Activated effector memory CD4-positive, alpha-beta T cell treated with Interleukin-2 at 50 U/mL for 16 hours (primary cell): ENCODE data around the gene HDAC4.

Experiments
- DNase-seq: peaks from one replicate; pipeline ENCODE4 v3.0.0-alpha.2; 2020

The HDAC4 gene

GRCh38 chr2:239109928-239110545 lies 290.8 kb downstream of the HDAC4 start:
- no peak for DNase-seq

GRCh38 chr2:239109041-239109927 lies 291.5 kb downstream of the HDAC4 start:
- DNase-seq = no peak

DNA sequence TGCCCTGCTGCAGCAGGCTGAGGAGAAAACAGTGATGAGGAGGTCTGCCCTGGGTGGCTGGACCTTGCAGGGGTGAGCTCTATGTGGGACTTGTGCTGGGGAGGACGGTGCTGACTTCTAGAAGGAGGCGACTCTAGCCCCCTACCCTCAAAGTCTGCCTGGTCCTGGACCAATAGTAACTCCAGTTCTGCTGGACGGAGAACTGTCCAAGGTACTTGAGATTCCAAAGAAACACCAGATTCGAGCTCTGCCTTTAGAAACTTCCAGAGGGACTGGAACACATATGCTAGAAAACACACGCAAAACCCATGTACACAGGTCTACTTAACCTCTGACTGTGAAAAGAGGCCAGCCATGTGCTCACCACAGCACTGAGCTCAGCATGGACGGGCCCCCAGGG lies 292.4 kb downstream of the HDAC4 start:
- no peak for DNase-seq

DNA sequence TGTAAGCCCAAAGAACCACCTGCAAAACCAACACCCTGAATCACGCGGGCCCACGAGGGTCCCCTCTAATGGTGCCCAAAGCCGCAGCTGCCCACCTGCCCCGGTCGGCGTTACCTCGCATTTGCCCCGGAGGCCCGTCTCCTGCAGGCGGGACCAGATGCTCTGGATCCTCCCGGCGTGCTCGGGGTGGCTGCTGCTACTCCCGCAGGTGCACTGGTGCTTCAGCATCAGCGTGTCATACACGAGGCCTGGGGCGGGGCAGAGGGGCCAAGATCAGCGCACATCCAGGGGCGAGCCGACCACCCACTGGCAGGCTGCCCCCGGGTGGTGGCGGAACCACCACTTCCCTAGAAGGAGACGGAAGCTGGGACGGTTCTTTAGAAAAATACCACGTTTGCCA lies 292.9 kb downstream of the HDAC4 start:
- DNase-seq = no peak

GRCh38 chr2:239106966-239107365 lies 293.9 kb downstream of the HDAC4 start:
- no peak for DNase-seq

DNA sequence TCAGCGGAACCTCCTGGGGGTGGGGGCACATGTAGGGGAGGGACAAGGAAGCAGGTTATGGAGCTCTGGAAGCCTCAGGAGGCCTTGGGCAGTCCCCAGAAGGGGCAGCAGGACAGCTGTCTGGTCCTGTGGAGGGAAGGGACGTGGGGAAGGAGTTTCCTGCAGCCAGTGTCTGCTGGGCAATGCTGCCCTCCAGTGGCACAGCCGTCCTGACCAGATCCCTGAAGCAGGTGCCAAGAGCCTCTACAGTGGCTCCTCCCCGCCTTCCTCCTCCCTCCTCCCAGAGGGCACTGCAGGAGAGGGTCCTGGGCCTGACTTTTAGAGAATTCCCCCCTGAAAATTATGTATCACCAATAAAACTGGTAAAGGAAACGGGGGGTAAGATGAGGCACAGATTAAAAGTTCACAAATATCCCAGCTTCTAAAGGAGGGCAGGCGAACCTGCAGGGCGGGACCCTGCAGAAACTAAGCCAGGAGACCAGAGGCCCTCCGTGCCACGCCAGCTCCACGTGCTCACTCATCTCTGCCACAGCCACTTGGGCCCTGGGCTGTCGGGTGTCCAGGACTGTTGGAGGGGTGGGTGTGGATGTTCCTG lies 294.4 kb downstream of the HDAC4 start:
- no peak for DNase-seq

DNA sequence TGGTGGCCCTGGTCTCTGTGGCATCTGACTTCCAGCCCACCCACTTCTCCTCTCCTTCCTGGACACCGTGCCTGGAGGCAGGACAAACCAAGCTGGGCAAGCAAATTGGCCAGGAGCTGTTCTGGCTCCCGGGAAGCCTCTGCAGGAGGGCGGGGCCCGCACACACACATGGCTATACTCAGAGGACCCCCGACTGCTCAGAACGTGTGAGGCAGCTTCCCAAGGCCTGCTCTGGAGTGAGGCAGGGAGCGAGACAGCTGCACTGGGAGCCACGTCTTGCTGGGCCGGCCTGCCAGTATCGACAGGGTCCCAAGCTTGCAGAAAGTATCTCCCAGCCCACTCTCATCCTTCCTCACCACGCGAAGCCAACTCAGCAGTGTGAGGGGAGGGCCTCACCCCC lies 295.6 kb downstream of the HDAC4 start:
- DNase-seq = no peak

DNA sequence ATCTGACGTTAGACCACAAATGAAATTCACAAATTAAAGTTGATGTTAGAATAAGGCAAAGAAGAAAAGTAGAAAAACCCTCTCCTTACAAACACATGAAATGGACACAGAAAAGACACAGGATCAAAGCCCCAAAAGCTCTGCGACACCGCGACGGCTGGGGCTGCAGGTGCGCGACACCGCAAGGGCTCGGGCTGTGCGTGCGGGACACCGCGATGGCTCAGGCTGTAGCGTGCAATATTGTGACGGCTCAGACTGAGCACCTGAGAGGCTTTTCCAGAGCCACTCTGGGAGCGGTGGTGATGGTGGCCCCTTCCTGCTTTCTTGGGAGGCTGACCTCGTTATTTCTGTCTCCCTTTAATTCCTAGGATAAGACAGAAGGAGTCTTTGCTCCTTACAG lies 296.0 kb downstream of the HDAC4 start:
- DNase-seq = no peak

DNA sequence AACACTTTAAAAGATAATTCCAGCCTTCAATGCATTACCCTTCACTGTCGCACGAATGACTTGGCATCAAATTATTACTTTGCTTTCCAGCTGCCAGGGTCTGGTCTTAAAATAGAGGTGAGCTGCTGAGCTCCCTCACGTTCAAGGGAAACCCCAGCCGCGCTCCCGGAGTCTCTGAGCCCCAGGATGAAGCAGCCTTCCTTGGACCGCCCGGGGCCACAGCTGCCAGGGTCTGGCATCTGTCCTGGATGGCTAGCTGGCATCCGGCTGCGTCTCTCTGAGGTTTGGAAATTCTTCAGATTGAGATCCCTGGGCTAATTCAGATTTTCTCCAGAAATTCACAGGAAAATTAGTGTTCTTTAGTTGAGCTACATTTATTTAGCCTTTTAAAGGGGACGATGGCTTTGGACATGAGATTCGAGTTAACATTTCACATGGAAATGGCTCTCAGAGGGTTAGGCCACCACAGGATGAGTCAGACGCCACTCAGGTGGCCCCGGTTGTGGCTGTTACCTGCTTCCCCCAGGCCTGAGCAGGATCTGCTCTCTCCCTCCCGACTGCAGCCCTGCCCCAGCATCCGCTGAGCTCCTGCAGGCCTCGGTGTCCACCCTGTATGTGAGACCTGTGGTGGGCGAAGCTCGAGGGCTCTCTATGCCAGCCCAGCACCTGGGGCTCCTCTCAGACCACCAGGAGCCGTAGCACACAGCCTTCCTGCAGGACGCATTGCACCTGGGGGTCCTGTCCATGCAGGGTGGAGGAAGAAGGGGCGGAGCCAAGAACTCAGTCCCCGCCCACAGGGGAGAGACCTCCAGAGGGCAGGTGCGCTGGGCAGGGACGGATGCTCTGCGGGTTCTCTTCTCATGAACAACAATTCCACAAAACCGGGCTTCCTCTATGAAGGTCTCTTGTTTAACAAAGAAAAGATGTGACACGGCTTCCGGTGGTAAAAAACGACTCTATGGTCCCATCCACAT lies 297.4 kb downstream of the HDAC4 start:
- DNase-seq = no peak

DNA sequence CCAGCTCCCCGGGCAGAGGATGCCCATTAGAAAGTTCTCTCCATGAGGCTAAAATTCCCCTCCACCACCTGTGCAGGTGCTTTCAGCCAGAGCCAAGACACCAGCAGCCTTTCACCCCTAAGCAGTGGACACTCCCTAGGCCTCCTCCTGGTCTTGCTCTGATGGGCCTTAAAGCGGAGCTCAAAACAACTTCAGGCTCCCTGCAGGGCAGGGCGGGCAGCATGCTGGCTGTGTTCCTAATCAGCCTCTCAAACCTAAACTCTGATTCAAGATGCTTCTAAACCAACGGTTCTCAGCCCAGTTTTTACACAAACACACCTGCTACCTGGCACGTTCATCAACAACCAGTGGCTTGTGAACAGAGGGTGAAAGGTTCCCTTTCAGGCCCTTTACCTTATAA lies 298.6 kb downstream of the HDAC4 start:
- DNase-seq = no peak

GRCh38 chr2:239101807-239102206 lies 299.0 kb downstream of the HDAC4 start:
- DNase-seq = no peak

DNA sequence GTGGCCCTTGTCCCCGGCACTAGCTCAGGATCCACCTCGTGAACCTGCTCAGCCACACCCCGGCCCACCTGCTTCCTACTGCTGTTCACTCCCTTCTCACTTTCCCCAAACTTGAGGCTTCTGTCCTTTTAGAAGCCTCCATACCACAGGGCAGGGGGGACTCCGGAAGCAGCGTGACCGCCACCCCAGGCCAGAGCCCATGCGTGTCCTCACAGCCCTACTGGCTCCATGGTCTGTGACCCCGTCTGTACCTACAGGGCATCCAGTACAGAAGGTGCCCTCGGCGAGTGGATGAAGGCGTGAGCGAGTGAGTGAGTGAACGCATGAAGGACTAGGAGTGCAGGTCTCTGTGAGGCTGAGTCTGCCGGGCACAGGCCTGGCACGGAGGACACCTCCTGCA lies 299.7 kb downstream of the HDAC4 start:
- DNase-seq = no peak

- no peak for DNase-seq
Measured at GRCh38 chr2:239099474-239099873, 301.3 kb downstream of the HDAC4 start.

DNA sequence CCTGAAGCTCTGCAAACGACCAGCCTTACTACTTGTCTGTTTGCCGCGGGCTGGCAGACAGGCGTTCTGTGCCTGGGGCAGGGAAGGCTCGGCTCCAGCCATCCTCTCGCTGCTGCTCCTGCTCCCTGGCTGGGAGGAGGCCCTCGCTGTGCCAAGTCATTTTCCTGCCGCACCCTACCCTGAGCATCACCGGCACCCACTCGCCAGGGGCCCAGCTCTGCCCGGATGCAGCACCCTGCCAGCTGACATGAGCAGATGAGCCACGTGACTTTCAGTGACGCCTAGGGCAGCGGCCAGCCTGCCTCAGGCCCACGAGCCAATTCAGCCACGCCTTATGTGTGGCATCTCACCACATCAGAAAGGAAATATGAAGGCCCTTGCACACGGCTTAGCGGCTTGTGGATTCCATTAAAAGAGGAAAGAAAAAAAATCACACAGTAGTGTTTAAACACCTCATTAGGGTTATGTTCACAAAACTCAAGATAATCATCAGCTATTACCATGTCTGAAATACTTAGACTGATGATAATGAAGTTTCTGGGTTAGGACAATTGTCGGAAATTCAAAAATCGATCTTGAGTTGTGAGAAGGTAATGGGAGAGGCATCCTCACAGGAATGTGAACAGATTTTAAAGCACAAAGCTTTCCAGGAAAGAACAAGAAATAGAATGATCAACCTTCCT lies 302.4 kb downstream of the HDAC4 start:
- no peak for DNase-seq

- DNase-seq = no peak
Measured at GRCh38 chr2:239097428-239097696, 303.5 kb downstream of the HDAC4 start.

DNA sequence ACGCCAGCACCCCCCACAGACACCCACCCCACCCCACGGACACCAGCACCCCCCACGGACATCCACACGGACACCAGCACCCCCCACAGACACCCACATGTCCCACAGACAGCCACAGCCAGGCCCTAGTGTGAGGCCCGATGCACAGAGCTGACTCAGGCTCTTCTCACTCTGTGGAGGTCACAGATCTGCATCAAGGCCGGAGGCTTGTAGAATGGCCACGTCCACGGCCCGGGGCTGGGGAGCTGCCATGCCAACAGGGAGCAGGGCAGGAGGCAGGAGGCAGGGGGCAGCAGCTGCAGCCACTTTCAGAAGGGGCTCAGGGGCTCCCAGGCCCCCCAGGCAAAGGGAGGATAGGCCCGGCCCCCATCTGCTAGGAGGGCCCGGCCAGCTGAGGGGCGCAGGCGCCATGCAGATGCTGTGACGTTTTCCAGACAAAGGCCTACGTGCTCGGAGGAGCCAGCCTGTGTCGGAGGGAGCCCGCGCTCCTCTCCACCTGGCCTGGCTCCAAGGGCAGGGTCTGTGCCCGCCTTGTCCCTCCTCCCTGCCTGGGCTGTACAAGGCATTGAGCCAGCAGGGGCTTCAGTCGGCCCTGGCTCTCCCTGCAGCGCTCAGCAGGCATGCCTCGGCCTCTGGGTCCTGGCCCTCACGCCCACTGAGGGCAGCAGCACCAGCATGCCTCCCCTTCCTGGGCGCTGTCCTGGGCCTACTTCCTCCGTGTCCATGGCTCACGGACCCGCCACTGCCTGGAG lies 304.0 kb downstream of the HDAC4 start:
- no peak for DNase-seq

- no peak for DNase-seq
Measured at GRCh38 chr2:239095460-239096081, 305.2 kb downstream of the HDAC4 start.

DNA sequence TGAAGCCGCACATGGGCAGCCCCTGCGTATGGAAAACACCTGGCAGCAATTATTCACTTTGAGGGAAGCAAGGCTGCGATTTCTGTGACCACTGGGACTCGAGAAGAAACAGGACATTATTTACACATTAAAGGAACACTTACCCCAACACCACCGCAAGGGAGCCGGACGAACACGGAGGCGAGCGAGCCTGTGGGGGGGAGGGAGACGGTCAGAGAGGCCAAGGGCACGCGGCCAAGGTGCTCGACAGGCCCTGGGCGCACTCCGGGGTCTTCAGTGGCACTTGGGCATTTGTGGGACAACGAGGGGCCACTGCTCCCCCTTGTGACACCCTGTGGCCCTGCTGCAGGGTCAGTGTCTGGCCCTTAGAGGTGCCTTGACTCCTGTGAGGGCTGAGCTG lies 306.0 kb downstream of the HDAC4 start:
- no peak for DNase-seq

DNA sequence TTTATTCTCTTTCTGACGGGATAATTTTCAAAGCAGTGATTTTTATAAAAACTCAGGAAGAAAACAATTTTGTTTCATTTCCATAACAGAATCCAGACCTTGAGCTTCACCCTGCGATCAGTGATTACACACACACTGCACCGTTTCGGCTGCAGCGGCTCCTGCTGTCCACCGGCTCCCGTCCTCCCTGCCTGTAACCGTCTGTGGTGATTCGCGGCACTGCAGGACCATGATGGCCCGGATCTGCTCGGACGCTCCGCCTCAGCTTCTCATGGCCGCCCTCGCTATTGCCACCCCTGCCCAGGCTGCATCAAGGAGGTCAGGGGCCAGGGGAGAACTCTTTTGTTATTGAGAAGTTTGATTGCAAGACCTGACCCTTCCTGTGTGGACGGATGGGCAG lies 306.9 kb downstream of the HDAC4 start:
- no peak for DNase-seq

DNA sequence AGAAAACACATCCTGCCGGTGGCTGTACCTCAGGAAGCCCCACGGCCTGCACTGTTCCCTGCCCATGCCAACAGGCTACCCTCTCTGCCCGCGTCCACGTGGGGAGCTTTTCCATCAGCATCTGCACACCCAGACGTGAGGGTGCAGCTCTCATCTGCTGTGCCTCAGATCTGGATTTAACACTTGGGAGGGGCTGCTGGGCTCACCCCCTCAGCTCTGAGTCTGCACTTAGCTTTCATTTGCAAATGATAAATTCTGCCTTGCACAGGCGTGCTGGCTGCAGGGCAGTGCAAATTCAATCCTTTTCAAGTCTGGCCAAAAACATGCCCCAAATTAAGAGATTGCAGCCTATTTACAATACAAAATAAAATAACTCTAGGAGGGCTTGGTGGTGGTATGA lies 307.3 kb downstream of the HDAC4 start:
- DNase-seq = no peak

- DNase-seq = no peak
Measured at GRCh38 chr2:239092571-239093294, 308.1 kb downstream of the HDAC4 start.
